Measurements from ENCODE around the gene UNC13C.

UNC13C gene

GRCh38 chr15:54120949-54121463, 142.8 kb downstream of the UNC13C start:
- DNase-seq (ENCODE audit: low read depth in 3 of 3): no peak

- DNase-seq (ENCODE audit: low read depth in 3 of 3): no peak
These were observed 149.3 kb downstream of the UNC13C start for GRCh38 chr15:54127574-54127973.

- DNase-seq (ENCODE audit: low read depth in 3 of 3): no peak
These were observed 153.2 kb downstream of the UNC13C start for GRCh38 chr15:54131410-54131809.

- no peak for DNase-seq (ENCODE audit: low read depth in 3 of 3)
These were observed 170.9 kb downstream of the UNC13C start for GRCh38 chr15:54149115-54149531.

GRCh38 chr15:54150255-54150654, 172.0 kb downstream of the UNC13C start:
- no peak for DNase-seq (ENCODE audit: low read depth in 3 of 3)

GRCh38 chr15:54159012-54159411, 180.8 kb downstream of the UNC13C start:
- DNase-seq (ENCODE audit: low read depth in 3 of 3): no peak

- no peak for DNase-seq (ENCODE audit: low read depth in 3 of 3)
These were observed 209.1 kb downstream of the UNC13C start for GRCh38 chr15:54187325-54187724.

- no peak for DNase-seq (ENCODE audit: low read depth in 3 of 3)
These were observed 219.8 kb downstream of the UNC13C start for GRCh38 chr15:54197995-54198394.

- no peak for DNase-seq (ENCODE audit: low read depth in 3 of 3)
These were observed 228.5 kb downstream of the UNC13C start for GRCh38 chr15:54206586-54207321.

- no peak for DNase-seq (ENCODE audit: low read depth in 3 of 3)
These were observed 230.5 kb downstream of the UNC13C start for GRCh38 chr15:54208786-54209185.

GRCh38 chr15:54212635-54213034, 234.4 kb downstream of the UNC13C start:
- DNase-seq (ENCODE audit: low read depth in 3 of 3): no peak

GRCh38 chr15:54226455-54226854, 248.2 kb downstream of the UNC13C start:
- no peak for DNase-seq (ENCODE audit: low read depth in 3 of 3)

GRCh38 chr15:54227569-54227968, 249.3 kb downstream of the UNC13C start:
- no peak for DNase-seq (ENCODE audit: low read depth in 3 of 3)

GRCh38 chr15:54250326-54250725, 272.1 kb downstream of the UNC13C start:
- no peak for DNase-seq (ENCODE audit: low read depth in 3 of 3)

GRCh38 chr15:54256190-54256589, 277.9 kb downstream of the UNC13C start:
- DNase-seq (ENCODE audit: low read depth in 3 of 3): no peak

GRCh38 chr15:54273928-54274327, 295.7 kb downstream of the UNC13C start:
- no peak for DNase-seq (ENCODE audit: low read depth in 3 of 3)

GRCh38 chr15:54277834-54278233, 299.6 kb downstream of the UNC13C start:
- DNase-seq (ENCODE audit: low read depth in 3 of 3): no peak

- DNase-seq (ENCODE audit: low read depth in 3 of 3): no peak
These were observed 302.5 kb downstream of the UNC13C start for GRCh38 chr15:54280726-54281125.

GRCh38 chr15:54282228-54282836, 304.1 kb downstream of the UNC13C start:
- DNase-seq (ENCODE audit: low read depth in 3 of 3): no peak

GRCh38 chr15:54288049-54288448, 309.8 kb downstream of the UNC13C start:
- no peak for DNase-seq (ENCODE audit: low read depth in 3 of 3)

GRCh38 chr15:54289590-54290136, 311.4 kb downstream of the UNC13C start:
- no peak for DNase-seq (ENCODE audit: low read depth in 3 of 3)

- DNase-seq (ENCODE audit: low read depth in 3 of 3): no peak
These were observed 320.2 kb downstream of the UNC13C start for GRCh38 chr15:54298396-54298795.

GRCh38 chr15:54304321-54304720, 326.1 kb downstream of the UNC13C start:
- no peak for DNase-seq (ENCODE audit: low read depth in 3 of 3)

Measured in stimulated activated CD4-positive, alpha-beta T cell treated with anti-CD3 and anti-CD28 coated beads, TNF-alpha, amount 100 ng/mL, for 48 hours (primary cell).